ENCODE measurements around the gene CELA2A. TPM values are rescaled to one million over a fixed set of nuclear protein-coding genes. Genes with fewer than 3 reads are reported as not detected.

The CELA2A gene
- total and polyA plus RNA-seq, 2 donors (not counting 3 experiments of a cell fraction or from before 2014, with no cell fraction given), result not detected

GRCh38 chr1:15515022-15515663 is 58.6 kb downstream of the CELA2A start:
- no peak overlapping the region for H3K9ac ChIP-seq (replicated peaks; ENCODE audit: extremely low read depth, insufficient read depth, low read length)
- H3K4me2 ChIP-seq (ENCODE audit: insufficient read depth, low read length), result peak overlapping the region; percentile 17
- CTCF ChIA-PET, result interaction anchor here (0.9 kb wide), 1 partner anchor 13 kb away, joined by 4 read pairs; no protein-coding TSS in a partner anchor
- no peaks in the 10 kb centered on the region for H3K9me1 ChIP-seq (replicated peaks; ENCODE audit: control insufficient read depth, extremely low read depth, insufficient read depth, low read length)
- no peak overlapping the region for H3K27ac ChIP-seq (ENCODE audit: insufficient read depth, low read depth, low read length)
- no peaks in the 10 kb centered on the region for H3K36me3 ChIP-seq (ENCODE audit: control insufficient read depth in 2 of 2, extremely low read depth in 1 of 2, insufficient read depth in 2 of 2, low read length in 2 of 2)
- H3K4me1 ChIP-seq (ENCODE audit: control insufficient read depth, extremely low read depth, insufficient read depth, low read length), result peaks cover 8% of the 10 kb centered on the region
- DNase-seq (ENCODE audit: low read depth, low spot score) (no peak), FAIRE-seq (peak; percentile 73)
- intact Hi-C loops (cut with micrococcal nuclease) (no loop called here), dilution Hi-C loops (cut with MboI; ENCODE audit: extremely low pct_ligation_motif_present, low sequenced_read_pairs) (no loop called here)
- H3K79me2 ChIP-seq (ENCODE audit: control insufficient read depth, insufficient read depth, low read length), result no peaks in the 10 kb centered on the region
- H3K9me3 ChIP-seq (replicated peaks; ENCODE audit: control insufficient read depth, insufficient read depth, low read length), result no peaks in the 10 kb centered on the region
- H4K20me1 ChIP-seq (replicated peaks; ENCODE audit: control insufficient read depth, extremely low read depth, insufficient read depth, low read length), result no peaks in the 10 kb centered on the region
- BruUV-seq (replicated peaks), result no TSS peak
- POLR2A ChIA-PET, result no interaction called here
- peak; percentile 27 for TF ChIP-seq FOS (IDR thresholded peaks at IDR 0.05; ENCODE audit: borderline replicate concordance, insufficient read depth, low read length)
- no peak for TF ChIP-seq MAX (IDR thresholded peaks at IDR 0.05; ENCODE audit: insufficient read depth, insufficient read length)
- peak; percentile 17 for TF ChIP-seq JUN (IDR thresholded peaks at IDR 0.05; ENCODE audit: borderline replicate concordance, insufficient read depth, insufficient read length, low read depth)
- H3K4me3 ChIP-seq (replicated peaks in 1 of 3; ENCODE audit: insufficient read depth in 1 of 3, low read depth in 1 of 3, low read length in 3 of 3), result no peak overlapping the region
- no peak overlapping the region for H2AFZ ChIP-seq (ENCODE audit: low read depth, low read length)
- no peaks in the 10 kb centered on the region for H3K27me3 ChIP-seq (ENCODE audit: control insufficient read depth in 2 of 2, insufficient read depth in 2 of 2, low read length in 2 of 2)

- no peak for FAIRE-seq
- Histone ChIP-seq H3K4me3 (replicated peaks in 1 of 3; ENCODE audit: insufficient read depth in 1 of 3, low read depth in 1 of 3, low read length in 3 of 3) (no peak overlapping the region), H2AFZ (ENCODE audit: low read depth, low read length) (no peak overlapping the region), H3K4me2 (ENCODE audit: insufficient read depth, low read length) (no peak overlapping the region), H3K79me2 (ENCODE audit: control insufficient read depth, insufficient read depth, low read length) (no peaks in the 10 kb centered on the region), H3K27me3 (ENCODE audit: control insufficient read depth in 2 of 2, insufficient read depth in 2 of 2, low read length in 2 of 2) (no peaks in the 10 kb centered on the region), H3K9ac (replicated peaks; ENCODE audit: extremely low read depth, insufficient read depth, low read length) (no peak overlapping the region), H3K9me3 (replicated peaks; ENCODE audit: control insufficient read depth, insufficient read depth, low read length) (no peaks in the 10 kb centered on the region), H4K20me1 (replicated peaks; ENCODE audit: control insufficient read depth, extremely low read depth, insufficient read depth, low read length) (no peaks in the 10 kb centered on the region), H3K36me3 (ENCODE audit: control insufficient read depth in 2 of 2, extremely low read depth in 1 of 2, insufficient read depth in 2 of 2, low read length in 2 of 2) (no peaks in the 10 kb centered on the region), H3K4me1 (ENCODE audit: control insufficient read depth, extremely low read depth, insufficient read depth, low read length) (peaks cover 13% of the 10 kb centered on the region), H3K27ac (ENCODE audit: insufficient read depth, low read depth, low read length) (no peak overlapping the region), H3K9me1 (replicated peaks; ENCODE audit: control insufficient read depth, extremely low read depth, insufficient read depth, low read length) (no peaks in the 10 kb centered on the region)
- TF ChIP-seq CTCF (IDR thresholded peaks at IDR 0.05; ENCODE audit: extremely low read depth in 1 of 2, insufficient read depth in 1 of 2, low read depth in 1 of 2, low read length in 2 of 2) (no peak), FOS (IDR thresholded peaks at IDR 0.05; ENCODE audit: borderline replicate concordance, insufficient read depth, low read length) (no peak), POLR2A (IDR thresholded peaks at IDR 0.05; ENCODE audit: low read depth, low read length) (no peak), POLR2AphosphoS5 (IDR thresholded peaks at IDR 0.05; ENCODE audit: insufficient read depth, low read depth, low read length) (no peak), GATA2 (IDR thresholded peaks at IDR 0.05; ENCODE audit: insufficient read depth, insufficient read length, low read depth, low read length) (no peak), MYC (IDR thresholded peaks at IDR 0.05; ENCODE audit: low read depth, low read length) (no peak), EZH2 (IDR thresholded peaks at IDR 0.05; ENCODE audit: borderline replicate concordance, low read depth, low read length, severe bottlenecking) (no peak), JUN (IDR thresholded peaks at IDR 0.05; ENCODE audit: borderline replicate concordance, insufficient read depth, insufficient read length, low read depth) (no peak), MAX (IDR thresholded peaks at IDR 0.05; ENCODE audit: insufficient read depth, insufficient read length) (no peak)
- ChIA-PET CTCF (no interaction called here), POLR2A (no interaction called here)
- dilution Hi-C loops (cut with MboI; ENCODE audit: extremely low pct_ligation_motif_present, low sequenced_read_pairs) (no loop called here), intact Hi-C loops (cut with micrococcal nuclease) (loop anchor here (10.0 kb wide), 1 partner anchor 325 kb away; the partner anchor contains the start of gene SPEN)
- BruUV-seq (replicated peaks), result no TSS peak
- DNase-seq (ENCODE audit: low read depth, low spot score), result no peak
Measured at GRCh38 chr1:15519625-15520024, 63.1 kb downstream of the CELA2A start.

All from endothelial cell of umbilical vein (primary cell).